ENCODE measurements around the gene PPM1H.
"Not testable (repeated sequence)": the region's sequence is repeated elsewhere in the genome, so short reads cannot be mapped to it uniquely, and the experiment has no call there.

The PPM1H gene

GRCh38 chr12:62670986-62671720 is 263.8 kb downstream of the PPM1H start:
- DNase-seq (ENCODE audit: low read depth): no peak
- H3K4me3 ChIP-seq (replicated peaks; ENCODE audit: low read depth, low read length): no peak overlapping the region
- TF ChIP-seq CTCF (IDR thresholded peaks at IDR 0.05; ENCODE audit: low read length, missing control alignments): no peak

GRCh38 chr12:62668782-62669181 is 266.2 kb downstream of the PPM1H start:
- DNase-seq (ENCODE audit: low read depth): no peak

GRCh38 chr12:62664951-62665350 is 270.0 kb downstream of the PPM1H start:
- DNase-seq (ENCODE audit: low read depth); H3K4me3 ChIP-seq (replicated peaks; ENCODE audit: low read depth, low read length): not testable (repeated sequence)

More at GRCh38 chr12:62668782-62669181, 266.2 kb downstream of the PPM1H start:
- no peak for TF ChIP-seq CTCF (IDR thresholded peaks at IDR 0.05; ENCODE audit: low read length, missing control alignments)
- H3K4me3 ChIP-seq (replicated peaks; ENCODE audit: low read depth, low read length): no peak overlapping the region

GRCh38 chr12:62660756-62661155 is 274.2 kb downstream of the PPM1H start:
- DNase-seq (ENCODE audit: low read depth): peak; percentile 76
- no peak for TF ChIP-seq CTCF (IDR thresholded peaks at IDR 0.05; ENCODE audit: low read length, missing control alignments)
- H3K4me3 ChIP-seq (replicated peaks; ENCODE audit: low read depth, low read length): no peak overlapping the region

- no peak for TF ChIP-seq CTCF (IDR thresholded peaks at IDR 0.05; ENCODE audit: low read length, missing control alignments)
- no peak for DNase-seq (ENCODE audit: low read depth)
- no peak overlapping the region for H3K4me3 ChIP-seq (replicated peaks; ENCODE audit: low read depth, low read length)
These were observed 275.3 kb downstream of the PPM1H start for GRCh38 chr12:62659453-62660295.

- H3K4me3 ChIP-seq (replicated peaks; ENCODE audit: low read depth, low read length): no peak overlapping the region
- no peak for DNase-seq (ENCODE audit: low read depth)
- no peak for TF ChIP-seq CTCF (IDR thresholded peaks at IDR 0.05; ENCODE audit: low read length, missing control alignments)
These were observed 276.0 kb downstream of the PPM1H start for GRCh38 chr12:62658910-62659309.

- no peak overlapping the region for H3K4me3 ChIP-seq (replicated peaks; ENCODE audit: low read depth, low read length)
- DNase-seq (ENCODE audit: low read depth): no peak
- no peak for TF ChIP-seq CTCF (IDR thresholded peaks at IDR 0.05; ENCODE audit: low read length, missing control alignments)
These were observed 277.7 kb downstream of the PPM1H start for GRCh38 chr12:62657363-62657632.

Measured in fibroblast of pulmonary artery (primary cell).